GM23338 (cell line): ENCODE data around the gene DUSP15.

ENCODE experiments used
- POLR2AphosphoS5 ChIP-seq: IDR thresholded peaks from 2 replicates; pipeline ENCODE4 v1.6.1; 2016; ENCODE audit warnings: antibody characterized with exemption, low read depth
- TF ChIP-seq, protein P1 (sequence below), 2 experiments: fragments of 200-600 bp in 1 of 2; sonication (generic) in 1 of 2; conservative IDR thresholded peaks; 2 replicates each; pipeline versions ENCODE4 v1.5.1 to v1.6.1; 2016 to 2017; ENCODE audit warnings: antibody characterized with exemption in 2 of 2, low read depth in 2 of 2, mild to moderate bottlenecking in 2 of 2, moderate library complexity in 1 of 2

DNA sequence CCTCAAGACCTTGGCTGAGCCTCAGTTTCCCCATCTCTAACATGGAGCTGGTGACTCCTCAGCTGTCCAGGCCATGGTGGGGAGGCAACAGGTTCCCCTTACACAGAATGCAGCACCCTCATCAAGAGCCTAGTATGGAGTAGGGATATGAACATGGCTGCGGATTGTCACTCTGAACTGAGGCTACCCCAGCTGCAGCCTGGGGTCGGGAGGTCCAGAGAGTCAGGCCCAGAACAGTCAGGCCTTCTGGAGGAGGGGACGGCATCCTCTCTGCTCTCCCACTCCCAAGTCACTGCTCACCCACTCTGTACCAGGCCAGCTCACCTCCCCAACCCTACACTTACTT lies 23.6 kb downstream of the DUSP15 start:
- TF ChIP-seq, protein P1, sequence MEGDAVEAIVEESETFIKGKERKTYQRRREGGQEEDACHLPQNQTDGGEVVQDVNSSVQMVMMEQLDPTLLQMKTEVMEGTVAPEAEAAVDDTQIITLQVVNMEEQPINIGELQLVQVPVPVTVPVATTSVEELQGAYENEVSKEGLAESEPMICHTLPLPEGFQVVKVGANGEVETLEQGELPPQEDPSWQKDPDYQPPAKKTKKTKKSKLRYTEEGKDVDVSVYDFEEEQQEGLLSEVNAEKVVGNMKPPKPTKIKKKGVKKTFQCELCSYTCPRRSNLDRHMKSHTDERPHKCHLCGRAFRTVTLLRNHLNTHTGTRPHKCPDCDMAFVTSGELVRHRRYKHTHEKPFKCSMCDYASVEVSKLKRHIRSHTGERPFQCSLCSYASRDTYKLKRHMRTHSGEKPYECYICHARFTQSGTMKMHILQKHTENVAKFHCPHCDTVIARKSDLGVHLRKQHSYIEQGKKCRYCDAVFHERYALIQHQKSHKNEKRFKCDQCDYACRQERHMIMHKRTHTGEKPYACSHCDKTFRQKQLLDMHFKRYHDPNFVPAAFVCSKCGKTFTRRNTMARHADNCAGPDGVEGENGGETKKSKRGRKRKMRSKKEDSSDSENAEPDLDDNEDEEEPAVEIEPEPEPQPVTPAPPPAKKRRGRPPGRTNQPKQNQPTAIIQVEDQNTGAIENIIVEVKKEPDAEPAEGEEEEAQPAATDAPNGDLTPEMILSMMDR (conservative IDR thresholded peaks at IDR 0.05; ENCODE audit: low read depth in 2 of 2), result no peak; a peak in 1 of 4 replicates
- TF ChIP-seq POLR2AphosphoS5, result no peak
